A673 (cell line): ENCODE data around the gene PARP14. TPM values are rescaled to one million over a fixed set of nuclear protein-coding genes. Genes with fewer than 3 reads are reported as not detected.

ENCODE experiments used
- BruUV-seq: library from RNA; stranded (reverse); fragments of 400-500 nt; replicated peaks from 2 replicates; lab custom pipeline; 2021; lab: Mats Ljungman, UMichigan
- CTCF ChIA-PET: fragments of 300-600 bp; sonication (Branson Sonifier 250); formaldehyde crosslinking; loops from one replicate; lab custom pipeline; 2022; ENCODE audit warnings: antibody characterized with exemption; lab: Charles Lee
- POLR2A ChIA-PET: fragments of 300-600 bp; sonication (Branson Sonifier 250); formaldehyde crosslinking; loops from one replicate; lab custom pipeline; 2022; ENCODE audit warnings: antibody characterized with exemption; ENCODE audit not compliant: low non-redundant PET; lab: Charles Lee
- DNase-seq: peaks from one replicate; pipeline ENCODE4 v3.0.0-alpha.2; 2015; ENCODE audit warnings: low spot score
- H3K27ac ChIP-seq: fragments of 200-600 bp; sonication (generic); 2 replicates; pipeline ENCODE4 v1.5.1; 2016; ENCODE audit warnings: mixed run types, low read depth, mild to moderate bottlenecking, mixed read lengths, antibody characterized with exemption, low read length; ENCODE audit not compliant: poor library complexity, severe bottlenecking
- H3K27me3 ChIP-seq: fragments of 200-600 bp; sonication (generic); replicated peaks from 2 replicates; pipeline ENCODE4 v1.6.1; 2017; ENCODE audit warnings: mixed run types, low read depth, mild to moderate bottlenecking, mixed read lengths, antibody characterized with exemption, low read length; ENCODE audit not compliant: insufficient read depth, poor library complexity
- H3K36me3 ChIP-seq: fragments of 200-600 bp; sonication (generic); 2 replicates; pipeline ENCODE4 v1.6.1; 2016; ENCODE audit warnings: mixed run types, mild to moderate bottlenecking, mixed read lengths, antibody characterized with exemption, low read length; ENCODE audit not compliant: insufficient read depth, poor library complexity, severe bottlenecking
- H3K4me1 ChIP-seq: fragments of 200-600 bp; sonication (generic); 2 replicates; pipeline ENCODE4 v1.6.1; 2017; ENCODE audit warnings: mixed run types, mild to moderate bottlenecking, mixed read lengths, antibody characterized with exemption, low read length; ENCODE audit not compliant: insufficient read depth, poor library complexity, severe bottlenecking
- H3K4me3 ChIP-seq: fragments of 200-600 bp; sonication (generic); 2 replicates; pipeline ENCODE4 v1.5.1; 2016; ENCODE audit warnings: low read depth, mixed run types, mild to moderate bottlenecking, mixed read lengths, low read length; ENCODE audit not compliant: poor library complexity, severe bottlenecking
- H3K9me3 ChIP-seq: fragments of 200-600 bp; sonication (generic); 2 replicates; pipeline ENCODE4 v1.6.1; 2016; ENCODE audit warnings: mixed run types, low read depth, mild to moderate bottlenecking, mixed read lengths, antibody characterized with exemption, low read length; ENCODE audit not compliant: poor library complexity, severe bottlenecking
- EZH2 ChIP-seq: fragments of 200-600 bp; sonication (generic); IDR thresholded peaks from 2 replicates; pipeline ENCODE4 v1.6.1; 2017; ENCODE audit warnings: borderline replicate concordance, low read depth, mild to moderate bottlenecking, mixed read lengths, antibody characterized with exemption, low read length; ENCODE audit not compliant: poor library complexity, severe bottlenecking
- intact Hi-C: fragments of 100-400 bp; cut with micrococcal nuclease; formaldehyde crosslinking; loops from one replicate; pipeline ENCODE4 v1.10.0; 2022; ENCODE audit not compliant: unreplicated experiment
- total RNA-seq: library from RNA; stranded (reverse); gene quantifications from 2 replicates; pipeline ENCODE4 v1.2.3, GENCODE V29; 2021
- TF ChIP-seq, protein P1 (sequence below): fragments of 300-800, 200-600 bp; sonication (generic); conservative IDR thresholded peaks from 2 replicates; pipeline ENCODE4 v1.5.1; 2017; ENCODE audit warnings: low read depth, mild to moderate bottlenecking, antibody characterized with exemption, low read length, moderate library complexity, mixed read lengths

Gene PARP14
- total RNA-seq, 1 experiment from 2014 or later = 22.8 TPM

DNA sequence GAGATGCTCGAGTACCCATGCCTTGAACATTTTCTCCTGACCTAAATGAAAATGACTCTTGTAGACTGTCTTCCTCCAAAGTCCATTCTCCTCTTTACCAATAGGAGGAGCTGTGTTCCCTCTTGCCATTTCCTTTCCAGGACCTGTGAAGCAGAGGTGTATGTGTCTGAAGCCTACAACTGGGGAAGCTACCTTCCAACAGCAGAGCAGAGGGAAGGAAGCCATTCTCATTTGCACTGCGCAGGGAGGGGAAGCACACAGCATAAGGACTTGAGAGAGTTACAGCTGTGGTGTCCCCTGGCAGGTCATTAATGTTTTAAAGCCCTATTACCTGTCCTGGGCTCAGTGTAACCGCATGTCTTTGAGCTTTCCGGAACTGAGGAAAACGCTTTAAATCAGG lies 74.3 kb downstream of the PARP14 start:
- ChIA-PET CTCF (interaction anchor here (0.7 to 1.1 kb wide), 2 partner anchors 274 to 516 kb away, joined by 3 to 6 read pairs; no protein-coding TSS in a partner anchor), POLR2A (no interaction called here)
- no peaks in the 10 kb centered on the region for H3K27me3 ChIP-seq
- TF ChIP-seq, protein P1, sequence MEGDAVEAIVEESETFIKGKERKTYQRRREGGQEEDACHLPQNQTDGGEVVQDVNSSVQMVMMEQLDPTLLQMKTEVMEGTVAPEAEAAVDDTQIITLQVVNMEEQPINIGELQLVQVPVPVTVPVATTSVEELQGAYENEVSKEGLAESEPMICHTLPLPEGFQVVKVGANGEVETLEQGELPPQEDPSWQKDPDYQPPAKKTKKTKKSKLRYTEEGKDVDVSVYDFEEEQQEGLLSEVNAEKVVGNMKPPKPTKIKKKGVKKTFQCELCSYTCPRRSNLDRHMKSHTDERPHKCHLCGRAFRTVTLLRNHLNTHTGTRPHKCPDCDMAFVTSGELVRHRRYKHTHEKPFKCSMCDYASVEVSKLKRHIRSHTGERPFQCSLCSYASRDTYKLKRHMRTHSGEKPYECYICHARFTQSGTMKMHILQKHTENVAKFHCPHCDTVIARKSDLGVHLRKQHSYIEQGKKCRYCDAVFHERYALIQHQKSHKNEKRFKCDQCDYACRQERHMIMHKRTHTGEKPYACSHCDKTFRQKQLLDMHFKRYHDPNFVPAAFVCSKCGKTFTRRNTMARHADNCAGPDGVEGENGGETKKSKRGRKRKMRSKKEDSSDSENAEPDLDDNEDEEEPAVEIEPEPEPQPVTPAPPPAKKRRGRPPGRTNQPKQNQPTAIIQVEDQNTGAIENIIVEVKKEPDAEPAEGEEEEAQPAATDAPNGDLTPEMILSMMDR = peak; percentile 81
- TF ChIP-seq EZH2 = no peak
- H3K36me3 ChIP-seq = no peaks in the 10 kb centered on the region
- H3K4me1 ChIP-seq = peaks cover under 1% of the 10 kb centered on the region
- DNase-seq = peak; percentile 58
- no peak overlapping the region for H3K27ac ChIP-seq
- BruUV-seq = no TSS peak
- H3K9me3 ChIP-seq = no peaks in the 10 kb centered on the region
- no peak overlapping the region for H3K4me3 ChIP-seq
- intact Hi-C loops = loop anchor here (2.0 kb wide), 1 partner anchor 274 kb away; no protein-coding TSS in a partner anchor

DNA sequence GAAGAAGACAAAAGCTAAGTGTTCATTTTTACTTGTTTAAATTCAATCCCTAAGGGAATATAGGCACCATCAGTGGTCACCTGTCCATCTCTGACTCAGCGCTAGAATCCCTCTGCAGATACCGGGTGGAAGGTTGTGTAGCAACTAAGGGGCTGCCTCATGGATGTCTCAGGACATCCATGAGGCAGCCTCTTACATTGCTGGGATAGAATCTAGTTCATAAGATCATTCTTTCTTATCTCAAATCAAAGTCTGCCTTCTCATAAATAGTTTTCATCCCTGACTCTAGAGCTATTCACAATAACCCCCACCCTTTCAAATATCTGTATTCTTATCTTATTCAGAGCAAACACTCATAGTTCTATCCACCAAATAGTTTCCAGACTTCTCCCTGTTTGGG lies 74.9 kb downstream of the PARP14 start:
- DNase-seq = no peak
- CTCF ChIA-PET = interaction anchor here (1.1 kb wide), 1 partner anchor 273 kb away, joined by 3 read pairs; no protein-coding TSS in a partner anchor
- POLR2A ChIA-PET = no interaction called here

DNA sequence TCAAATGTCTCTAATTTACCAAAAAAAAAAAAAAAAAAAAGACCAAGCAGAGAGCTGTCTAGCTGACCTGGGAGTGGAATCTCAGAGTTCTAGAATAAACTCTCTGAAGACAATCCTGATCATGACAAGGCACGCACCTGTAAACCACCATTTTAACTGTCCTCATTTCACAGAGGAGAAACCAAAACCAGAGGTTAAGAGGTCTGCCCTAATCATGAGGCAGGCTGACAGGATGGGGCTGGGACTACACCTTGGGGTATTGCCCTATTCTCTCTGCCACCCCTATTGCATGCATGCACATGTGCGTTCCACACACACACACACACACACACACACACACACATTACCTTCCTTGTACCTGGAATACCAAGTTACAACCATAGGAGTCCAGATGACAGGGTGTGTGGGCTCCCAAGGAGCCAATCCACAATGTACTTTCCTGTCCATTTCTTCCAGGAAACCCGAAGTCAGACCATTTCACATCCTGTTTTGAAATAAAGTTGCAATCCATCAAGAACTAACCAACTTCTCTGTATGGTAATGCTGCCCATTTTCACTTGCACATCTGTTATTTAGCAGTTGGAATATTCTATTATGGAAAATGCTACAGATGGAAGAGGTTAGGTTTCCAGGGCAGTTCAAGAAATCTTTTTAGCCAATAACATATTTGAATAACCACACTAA lies 78.4 kb downstream of the PARP14 start:
- H3K27ac ChIP-seq = no peak overlapping the region
- H3K9me3 ChIP-seq = no peaks in the 10 kb centered on the region
- no peaks in the 10 kb centered on the region for H3K27me3 ChIP-seq
- BruUV-seq = no TSS peak
- POLR2A ChIA-PET = no interaction called here
- peaks cover 15% of the 10 kb centered on the region for H3K4me1 ChIP-seq
- H3K36me3 ChIP-seq = no peaks in the 10 kb centered on the region
- CTCF ChIA-PET = no interaction called here
- DNase-seq = no peak
- H3K4me3 ChIP-seq = no peak overlapping the region
- intact Hi-C loops = no loop called here
- no peak for TF ChIP-seq EZH2
- TF ChIP-seq, protein P1 = no peak

More for the DNA sequence above, 74.9 kb downstream of the PARP14 start:
- peaks cover 6% of the 10 kb centered on the region for H3K4me1 ChIP-seq
- H3K27ac ChIP-seq = no peak overlapping the region
- intact Hi-C loops = loop anchor here (2.0 kb wide), 1 partner anchor 273 kb away; no protein-coding TSS in a partner anchor
- H3K36me3 ChIP-seq = no peaks in the 10 kb centered on the region
- BruUV-seq = no TSS peak
- no peaks in the 10 kb centered on the region for H3K9me3 ChIP-seq
- H3K27me3 ChIP-seq = no peaks in the 10 kb centered on the region
- no peak for TF ChIP-seq EZH2
- TF ChIP-seq, protein P1 = no peak
- H3K4me3 ChIP-seq = no peak overlapping the region
